ENCODE measurements around the gene ZNF384. TPM values are rescaled to one million over a fixed set of nuclear protein-coding genes. Genes with fewer than 3 reads are reported as not detected.

ZNF384 gene
- total RNA-seq, 2 donors from 2014 or later = 36.8 to 45.3 TPM

GRCh38 chr12:6653342-6653741 lies 35.8 kb downstream of the ZNF384 start:
- TF ChIP-seq CTCF (IDR thresholded peaks at IDR 0.05) = no peak
- H3K36me3 ChIP-seq = peaks cover 64% of the 10 kb centered on the region
- H3K9me3 ChIP-seq = no peaks in the 10 kb centered on the region
- H3K4me1 ChIP-seq (ENCODE audit: control insufficient read depth in 1 of 2, low read depth in 2 of 2) = no peaks in the 10 kb centered on the region
- H3K27ac ChIP-seq = no peak overlapping the region
- H3K4me3 ChIP-seq = no peak overlapping the region
- ATAC-seq (ENCODE audit: insufficient number of reproducible peaks, low FRiP score, low read depth) = no peak
- no peaks in the 10 kb centered on the region for H3K27me3 ChIP-seq (replicated peaks; ENCODE audit: insufficient read depth)
- DNase-seq (ENCODE audit: low spot score) = no peak

- no peak for DNase-seq (ENCODE audit: low spot score)
- peaks cover 58% of the 10 kb centered on the region for H3K36me3 ChIP-seq
- TF ChIP-seq CTCF (IDR thresholded peaks at IDR 0.05) = no peak
Observed at GRCh38 chr12:6652391-6652790, 36.8 kb downstream of the ZNF384 start.

GRCh38 chr12:6650832-6651231 lies 38.3 kb downstream of the ZNF384 start:
- H3K27me3 ChIP-seq (replicated peaks; ENCODE audit: insufficient read depth) = no peaks in the 10 kb centered on the region
- TF ChIP-seq CTCF (IDR thresholded peaks at IDR 0.05) = no peak
- no peak for ATAC-seq (ENCODE audit: insufficient number of reproducible peaks, low FRiP score, low read depth)
- peaks cover 0 to 7% of the 10 kb centered on the region in 2 donors for H3K4me1 ChIP-seq (ENCODE audit: control insufficient read depth in 1 of 2, low read depth in 2 of 2)
- DNase-seq (ENCODE audit: low spot score) = no peak
- no peak overlapping the region for H3K27ac ChIP-seq
- H3K9me3 ChIP-seq = no peaks in the 10 kb centered on the region
- peaks cover 53% of the 10 kb centered on the region for H3K36me3 ChIP-seq
- no peak overlapping the region for H3K4me3 ChIP-seq

More at GRCh38 chr12:6652391-6652790, 36.8 kb downstream of the ZNF384 start:
- Histone ChIP-seq H3K4me3 (no peak overlapping the region), H3K27me3 (replicated peaks; ENCODE audit: insufficient read depth) (no peaks in the 10 kb centered on the region), H3K9me3 (no peaks in the 10 kb centered on the region), H3K4me1 (ENCODE audit: control insufficient read depth in 1 of 2, low read depth in 2 of 2) (no peaks in the 10 kb centered on the region), H3K27ac (no peak overlapping the region)
- ATAC-seq (ENCODE audit: insufficient number of reproducible peaks, low FRiP score, low read depth) = no peak

GRCh38 chr12:6647083-6647604 lies 42.0 kb downstream of the ZNF384 start, which contains the start of gene ACRBP:
ACRBP (minus strand) TSS chr12:6647432; CDS start chr12:6647366, 66 bp downstream.
- Histone ChIP-seq H3K27ac (peak within 1 kb of the TSS in 1 of 2 donors; percentile 24), H3K27me3 (replicated peaks; ENCODE audit: insufficient read depth) (no peaks in the 10 kb centered on the region), H3K4me3 (peak within 1 kb of the TSS; percentile 74), H3K4me1 (ENCODE audit: control insufficient read depth in 1 of 2, low read depth in 2 of 2) (peaks cover 0 to 7% of the 10 kb centered on the region in 2 donors), H3K9me3 (no peaks in the 10 kb centered on the region), H3K36me3 (peaks cover 27% of the 10 kb centered on the region)
- no peak for DNase-seq (ENCODE audit: low spot score)
- peak; percentile 53 for ATAC-seq (ENCODE audit: insufficient number of reproducible peaks, low FRiP score, low read depth)
- TF ChIP-seq CTCF (IDR thresholded peaks at IDR 0.05) = no peak

- H3K27me3 ChIP-seq (replicated peaks; ENCODE audit: insufficient read depth) = no peaks in the 10 kb centered on the region
- ATAC-seq (ENCODE audit: insufficient number of reproducible peaks, low FRiP score, low read depth) = no peak
- peaks cover 20% of the 10 kb centered on the region for H3K36me3 ChIP-seq
- H3K4me1 ChIP-seq (ENCODE audit: control insufficient read depth in 1 of 2, low read depth in 2 of 2) = peaks cover 0 to 7% of the 10 kb centered on the region in 2 donors
- no peak for TF ChIP-seq CTCF (IDR thresholded peaks at IDR 0.05)
- H3K27ac ChIP-seq = peak overlapping the region in 1 of 2 donors; percentile 24
- DNase-seq (ENCODE audit: low spot score) = no peak
- H3K4me3 ChIP-seq = peak overlapping the region; percentile 74
- no peaks in the 10 kb centered on the region for H3K9me3 ChIP-seq
Observed at GRCh38 chr12:6646276-6647082, 42.7 kb downstream of the ZNF384 start.

Data from thoracic aorta (tissue), 2 donors.